ENCODE data around the gene NOS1. TPM values are rescaled to one million over a fixed set of nuclear protein-coding genes. Genes with fewer than 3 reads are reported as not detected.
A peak's percentile ranks its signal among the peaks of the same experiment; 100 is the strongest.
"Not testable (repeated sequence)": the region's sequence is repeated elsewhere in the genome, so short reads cannot be mapped to it uniquely, and the experiment has no call there.

NOS1 gene
- total RNA-seq, 1 experiment from 2014 or later: 0.06 TPM

DNA sequence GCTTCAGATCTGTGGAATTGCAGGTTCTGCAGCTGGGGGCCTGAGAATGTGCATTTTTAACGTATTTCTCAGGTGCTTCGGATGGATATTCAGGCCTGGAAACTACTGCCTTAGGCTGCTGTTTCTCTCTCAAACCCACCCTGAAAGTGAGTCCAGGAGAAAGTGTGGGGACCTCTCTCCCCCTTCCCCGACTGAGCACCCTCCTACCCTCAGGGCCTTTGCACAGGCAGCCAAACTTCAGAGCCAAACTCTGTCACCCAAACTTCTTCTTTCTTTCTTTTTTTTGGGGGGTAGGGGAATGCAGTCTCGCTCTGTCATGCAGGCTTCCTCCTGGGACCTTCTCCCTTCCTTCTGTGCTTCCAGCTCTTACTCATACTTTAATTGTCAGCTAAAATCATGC, 88.7 kb downstream of the NOS1 start:
- DNase-seq (ENCODE audit: low read depth): no peak

DNA sequence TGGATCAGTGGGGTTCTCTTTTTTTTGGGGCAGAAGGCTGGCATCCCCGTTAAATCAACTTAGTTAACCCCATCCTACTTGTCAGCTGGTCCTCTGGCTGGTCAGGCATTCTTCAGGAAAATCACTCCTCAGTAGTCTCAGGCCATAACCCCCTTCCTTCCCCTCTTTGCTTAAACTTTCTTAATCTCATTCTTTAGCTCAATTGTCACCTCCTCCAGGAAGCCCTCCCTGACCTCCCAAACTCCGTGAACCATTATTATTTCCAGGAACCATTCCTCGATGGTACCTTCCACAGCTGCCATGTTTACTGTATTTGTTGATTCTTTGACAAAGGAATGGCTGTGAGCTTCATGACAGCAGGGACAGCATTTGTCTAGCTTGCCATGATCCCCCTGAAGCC, 98.7 kb downstream of the NOS1 start:
- no peak for DNase-seq (ENCODE audit: low read depth)

DNA sequence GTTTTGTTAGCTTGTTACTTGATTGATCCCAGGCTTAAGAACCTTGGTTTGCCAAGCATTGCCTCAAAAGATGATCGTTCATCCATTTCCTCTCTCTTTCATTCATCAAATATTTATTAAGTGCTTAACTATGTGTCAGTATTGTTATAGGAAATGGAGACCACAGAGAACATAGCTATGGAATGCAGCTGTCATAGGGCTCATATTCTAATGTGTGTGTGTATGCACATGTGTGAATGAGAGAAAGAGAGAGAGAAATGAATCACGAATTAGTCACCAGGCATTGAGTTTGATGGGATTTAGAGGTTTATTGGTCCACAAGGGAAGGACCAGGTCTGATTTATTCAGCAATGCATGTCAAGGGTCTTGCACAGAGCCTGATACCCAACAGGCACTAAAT, 100.2 kb downstream of the NOS1 start:
- DNase-seq (ENCODE audit: low read depth): peak; percentile 83

DNA sequence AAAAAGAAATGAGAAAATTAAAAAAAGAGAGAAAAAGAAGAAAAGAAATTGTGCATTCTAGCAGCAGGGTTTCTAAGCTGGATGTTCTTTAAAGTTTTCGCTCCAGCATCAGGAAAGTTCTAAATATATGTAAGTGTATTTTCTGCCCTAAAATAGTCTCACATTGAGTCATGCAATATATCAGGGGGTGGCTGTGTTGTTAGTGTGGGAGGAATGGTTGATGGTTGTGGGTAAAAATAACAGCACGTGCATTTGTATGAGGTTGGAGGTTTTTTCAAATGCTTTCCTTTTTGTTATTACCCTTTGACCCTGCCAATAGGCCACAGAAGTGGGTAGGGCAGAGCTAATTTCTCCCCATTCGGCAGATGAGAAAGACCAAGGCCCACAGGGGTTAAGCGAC, 106.0 kb downstream of the NOS1 start:
- DNase-seq (ENCODE audit: low read depth): no peak

DNA sequence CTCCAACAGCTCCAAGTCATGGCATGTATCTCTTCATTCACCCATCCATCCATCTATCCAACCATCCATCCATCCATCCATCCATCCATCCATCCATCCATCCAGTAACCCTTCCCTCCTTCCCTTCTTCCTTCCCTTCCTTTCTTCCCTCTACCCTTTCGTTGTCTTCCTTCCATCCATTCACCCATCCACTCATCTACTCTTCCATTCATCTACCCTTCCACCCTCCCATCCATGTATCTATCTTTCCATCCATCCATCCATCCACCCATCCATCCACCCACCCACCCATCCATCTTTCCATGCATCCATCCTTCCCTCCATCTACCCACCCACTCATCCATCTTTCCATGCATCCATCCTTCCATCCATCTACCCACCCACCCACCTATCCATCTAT, 117.9 kb downstream of the NOS1 start:
- DNase-seq (ENCODE audit: low read depth): no peak

DNA sequence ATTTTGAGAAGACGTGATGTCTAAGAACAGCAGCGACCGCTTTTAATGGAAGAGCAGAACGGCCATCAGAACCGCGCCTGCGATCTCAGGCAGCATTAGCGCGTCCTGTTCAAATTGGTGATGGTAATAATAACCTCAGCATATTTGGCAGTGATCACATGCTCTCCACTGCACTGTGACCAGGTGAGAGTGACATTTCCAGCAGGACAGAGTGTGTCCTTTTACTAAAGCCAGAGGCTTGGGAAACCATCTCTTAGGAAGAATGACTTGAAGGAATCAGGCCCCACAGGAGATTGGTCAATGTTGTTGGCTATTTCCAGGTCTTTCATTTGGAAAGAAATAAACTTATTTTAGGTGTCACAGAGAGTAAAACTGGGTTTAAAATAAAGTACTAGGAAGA, 119.7 kb downstream of the NOS1 start:
- no peak for DNase-seq (ENCODE audit: low read depth)

DNA sequence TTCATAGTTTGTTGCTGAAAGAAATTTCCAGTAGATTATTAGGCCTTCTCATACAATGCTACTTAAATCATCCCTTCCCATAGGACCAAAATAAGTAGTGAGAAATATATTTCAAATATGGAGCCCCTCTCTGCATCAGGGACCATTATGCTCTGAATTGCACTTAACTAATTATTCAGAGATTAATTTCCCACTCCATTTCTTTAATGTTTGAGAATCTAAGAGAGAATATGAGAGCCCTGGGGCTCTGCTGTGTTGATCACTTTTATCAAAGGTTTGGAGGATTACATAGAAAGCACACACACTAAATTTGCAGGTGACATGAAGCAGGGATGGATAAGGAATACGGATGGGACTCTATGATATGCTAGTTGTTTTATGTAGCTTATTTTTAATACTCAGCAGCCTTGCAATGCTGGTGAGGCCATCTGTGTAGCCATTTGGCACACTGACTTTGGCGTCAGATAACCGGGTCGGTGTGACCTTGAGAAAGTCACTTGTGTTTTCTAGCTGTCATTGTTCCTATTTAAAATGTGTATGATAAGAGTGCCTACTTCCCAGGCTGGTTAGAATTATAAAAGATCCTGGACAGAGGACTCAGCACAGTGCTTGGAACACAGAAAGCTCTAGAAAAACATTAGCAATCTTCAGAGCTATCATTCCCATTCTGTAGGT, 121.2 kb downstream of the NOS1 start:
- no peak for DNase-seq (ENCODE audit: low read depth)

DNA sequence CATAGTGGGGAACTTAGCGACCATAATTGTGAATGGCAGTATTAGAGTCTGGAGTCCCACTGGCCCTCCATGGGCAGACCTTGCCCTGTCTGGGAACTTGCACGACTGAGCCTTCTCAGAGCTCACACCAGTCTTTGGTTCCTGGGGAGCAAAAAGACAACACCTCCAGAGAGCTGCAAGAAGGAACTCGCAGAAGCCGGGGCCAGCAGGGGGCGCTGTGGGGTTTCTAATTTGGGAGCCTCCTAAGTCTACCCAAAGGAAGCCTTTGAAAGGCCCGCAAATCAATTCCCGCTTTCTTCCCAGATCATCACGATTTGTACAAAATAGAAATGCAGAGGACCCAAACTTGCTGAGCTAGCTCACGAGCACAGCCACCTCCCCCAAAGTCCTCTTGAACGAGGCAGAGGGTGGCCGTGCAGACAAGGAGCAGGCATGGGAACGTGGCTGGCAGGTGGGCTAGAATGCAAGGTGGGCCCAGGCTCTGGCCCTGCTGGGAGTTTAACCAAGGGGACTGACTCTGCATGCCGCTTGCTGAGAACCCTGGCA, 124.9 kb downstream of the NOS1 start:
- peak; percentile 67 for DNase-seq (ENCODE audit: low read depth)

DNA sequence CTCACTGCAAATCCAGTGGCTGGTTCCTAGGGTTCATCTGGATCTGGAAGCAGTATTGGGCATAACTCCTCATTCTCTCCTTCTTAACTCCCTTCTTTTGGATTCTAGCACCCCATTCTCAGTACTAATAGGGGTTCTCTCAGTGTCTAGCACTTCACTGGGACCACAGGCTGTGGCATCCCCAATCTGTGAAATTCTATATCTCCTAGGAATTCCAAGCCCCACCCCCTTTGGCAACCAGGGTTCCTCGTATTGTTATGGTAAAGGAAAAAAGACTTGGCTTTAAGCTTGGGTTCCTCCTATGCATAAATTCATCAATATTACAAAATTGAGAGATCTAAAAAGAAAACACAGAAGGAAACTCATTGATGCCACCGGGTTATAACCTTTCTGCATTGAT, 126.2 kb downstream of the NOS1 start:
- no peak for DNase-seq (ENCODE audit: low read depth)

DNA sequence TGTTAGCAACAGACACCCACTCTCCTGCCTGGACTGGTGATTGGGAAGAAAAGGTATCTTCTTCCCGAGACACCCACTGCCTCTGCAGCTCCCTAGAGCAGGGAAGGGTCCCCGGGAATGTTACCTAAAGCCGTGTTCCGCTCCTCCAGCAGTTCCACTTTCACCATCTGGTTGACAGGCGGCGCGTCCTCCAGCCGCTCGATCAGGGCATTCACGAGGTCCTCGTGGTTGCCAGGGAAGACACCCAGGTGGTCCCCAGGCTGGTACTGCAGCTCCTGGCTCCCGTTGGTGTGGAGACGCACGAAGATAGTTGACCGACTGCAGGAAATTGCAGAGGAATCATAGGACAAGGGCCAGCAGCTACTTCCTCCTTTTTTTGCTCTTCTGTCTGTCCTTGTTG, 127.0 kb downstream of the NOS1 start:
- DNase-seq (ENCODE audit: low read depth): no peak

DNA sequence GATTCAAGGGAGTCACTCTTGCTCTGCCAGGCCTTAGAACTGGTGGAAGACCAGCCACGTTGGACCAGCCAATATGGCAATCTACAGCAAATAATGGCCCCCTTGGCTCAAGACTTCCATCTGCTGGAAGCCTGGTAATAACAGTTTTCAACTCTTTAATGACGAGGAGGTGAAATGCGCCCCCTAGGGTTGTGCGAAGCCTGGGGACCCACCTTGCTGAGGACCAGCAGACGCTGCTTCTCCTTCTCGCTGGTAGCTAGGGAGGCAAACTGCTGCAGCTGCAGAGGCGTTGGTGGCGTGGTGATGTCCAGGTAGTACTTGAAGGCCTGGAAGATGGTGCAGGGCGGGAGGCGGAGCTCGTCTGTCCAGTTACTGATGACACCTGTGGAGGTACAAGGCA, 129.7 kb downstream of the NOS1 start:
- peak; percentile 26 for DNase-seq (ENCODE audit: low read depth)

DNA sequence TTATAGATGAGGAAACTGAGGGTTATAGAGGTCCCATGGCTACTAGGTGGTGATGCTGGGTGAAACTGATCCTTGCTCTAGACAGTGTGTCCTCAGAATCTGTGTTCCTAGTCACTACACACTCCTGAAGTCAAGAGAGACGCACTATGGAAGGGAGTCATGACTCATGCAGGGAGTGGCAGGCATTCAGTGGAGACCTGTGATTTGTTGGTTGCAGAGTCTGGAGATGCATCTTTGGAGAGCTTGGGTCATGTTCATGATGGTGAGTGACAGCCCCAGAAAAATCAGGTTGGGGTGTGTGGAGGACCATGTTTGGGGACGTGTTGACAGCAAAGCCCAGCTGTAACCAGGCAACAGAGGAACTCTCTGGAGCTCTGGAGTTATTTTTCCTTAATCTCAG, 133.2 kb downstream of the NOS1 start:
- DNase-seq (ENCODE audit: low read depth): peak; percentile 51

DNA sequence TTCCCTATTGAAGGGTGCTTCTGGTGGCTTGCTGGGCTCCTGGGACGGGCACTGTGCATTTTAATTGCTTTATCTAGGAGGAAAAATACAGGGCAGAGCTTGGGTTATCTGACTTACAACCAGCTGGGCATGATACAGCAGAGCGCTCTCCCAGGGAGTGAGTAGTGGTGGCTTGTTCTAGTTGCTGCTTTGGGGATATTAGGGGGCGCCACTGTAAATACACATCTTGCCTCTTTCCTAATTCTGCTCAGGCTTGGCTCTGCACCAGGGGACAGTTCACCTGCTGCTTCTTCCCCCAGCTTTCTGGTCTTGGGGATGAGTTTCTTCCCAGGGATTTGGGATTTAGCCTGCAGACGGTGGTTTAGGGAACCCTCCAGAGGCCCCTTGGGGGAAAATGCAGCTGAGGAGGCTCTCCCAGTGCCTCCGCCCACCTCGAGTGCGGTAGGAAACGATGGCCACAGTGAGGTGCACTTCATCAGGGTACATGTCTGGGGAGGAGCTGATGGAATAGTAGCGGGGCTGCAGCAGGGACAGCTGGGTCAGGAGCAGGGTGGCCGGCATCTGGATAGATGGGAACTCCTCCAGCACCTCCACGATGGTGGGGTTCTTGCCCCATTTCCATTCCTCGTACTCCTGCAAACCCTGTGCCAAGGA, 134.3 kb downstream of the NOS1 start:
- DNase-seq (ENCODE audit: low read depth): no peak

DNA sequence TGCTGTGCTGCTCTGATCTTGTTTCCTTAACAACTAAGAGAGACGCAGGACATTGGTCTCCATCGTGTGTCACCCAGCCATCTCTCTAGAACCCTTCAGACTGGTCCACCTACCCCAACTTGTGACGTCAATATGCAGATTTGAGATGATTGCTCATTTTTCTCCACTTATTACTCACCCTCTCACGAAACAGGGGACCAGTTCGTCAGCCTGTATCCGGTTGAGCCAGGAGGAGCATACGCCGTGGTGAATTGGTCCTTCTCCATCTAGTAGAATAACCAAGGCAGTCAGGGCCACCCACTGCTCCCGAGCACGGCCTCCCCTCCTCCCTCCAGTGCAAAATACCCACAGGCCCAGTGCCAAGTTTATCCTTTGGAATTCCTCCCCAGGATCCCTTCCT, 134.9 kb downstream of the NOS1 start:
- DNase-seq (ENCODE audit: low read depth): peak; percentile 49

DNA sequence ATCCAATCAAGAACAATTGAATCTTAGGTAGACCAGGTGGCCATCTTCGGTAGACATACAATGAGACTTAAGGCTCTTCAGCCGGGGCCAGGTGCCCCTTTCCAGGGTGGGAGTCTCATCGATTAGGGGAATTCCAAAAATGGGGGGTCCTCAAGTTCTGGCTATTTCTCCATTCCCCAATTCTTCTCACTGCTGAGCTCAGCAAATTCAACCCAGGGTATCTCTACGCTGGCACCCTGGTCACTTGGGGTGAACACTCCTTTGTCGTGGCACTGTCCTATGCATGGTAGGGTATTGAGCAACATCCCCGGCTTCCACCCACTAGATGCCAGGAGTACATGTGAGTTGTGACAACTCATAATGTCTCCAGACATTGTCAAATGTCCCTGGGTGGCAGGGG, 136.2 kb downstream of the NOS1 start:
- DNase-seq (ENCODE audit: low read depth): no peak

DNA sequence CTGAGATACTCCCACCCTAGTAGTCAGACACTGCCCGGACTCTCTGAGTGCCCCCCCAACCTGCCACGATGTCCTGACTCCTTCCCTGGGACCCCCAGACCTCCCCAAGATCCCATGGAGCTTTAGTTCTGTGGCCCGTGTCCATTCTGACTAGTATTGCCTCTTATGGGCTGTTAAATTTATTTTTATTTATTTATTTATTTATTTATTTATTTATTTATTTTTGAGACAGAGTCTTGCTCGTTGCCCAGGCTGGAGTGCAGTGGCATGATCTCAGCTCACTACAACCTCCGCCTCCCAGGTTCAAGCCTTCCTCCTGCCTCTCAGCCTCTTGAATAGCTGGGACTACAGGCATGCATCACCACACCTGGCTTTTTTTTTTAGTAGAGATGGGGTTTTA, 140.5 kb downstream of the NOS1 start:
- DNase-seq (ENCODE audit: low read depth): not testable (repeated sequence)

DNA sequence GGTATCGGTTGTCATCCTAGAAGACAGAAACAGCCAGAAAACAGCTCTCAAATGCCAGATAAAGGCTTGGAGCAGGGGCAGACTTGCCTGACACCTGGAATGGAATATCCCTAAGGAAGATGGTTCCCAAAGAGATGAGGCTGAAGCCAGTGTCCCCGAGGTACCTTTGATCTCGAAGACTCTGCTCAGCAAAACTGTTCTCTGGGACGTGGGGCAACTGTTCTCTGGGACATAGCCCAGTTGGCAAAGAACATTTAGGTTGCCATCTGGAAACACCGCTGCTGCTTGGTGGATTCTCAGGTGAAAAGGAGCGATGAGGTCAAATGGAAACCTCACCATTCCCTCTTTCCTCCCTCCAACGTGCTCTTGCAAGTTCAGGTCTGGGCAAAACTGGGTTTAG, 143.3 kb downstream of the NOS1 start:
- no peak for DNase-seq (ENCODE audit: low read depth)

DNA sequence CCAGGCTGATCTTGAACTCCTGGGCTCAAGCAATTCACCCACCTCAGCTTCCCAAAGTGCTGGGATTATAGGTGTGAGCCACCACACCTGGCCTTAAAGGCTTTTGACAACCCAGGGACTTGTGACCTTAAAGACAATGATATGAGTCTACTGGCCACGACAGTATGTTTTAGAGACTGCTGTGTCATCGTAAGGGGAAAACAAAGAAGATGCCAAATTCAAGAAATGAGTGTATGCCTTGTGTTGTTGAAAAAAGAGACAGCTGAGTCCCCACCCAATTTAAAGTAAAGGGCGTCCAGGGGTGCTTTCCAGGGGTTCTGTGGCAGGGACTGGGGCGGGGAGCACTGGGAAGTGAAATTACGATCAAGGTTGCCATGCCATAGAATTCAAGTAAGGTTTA, 144.7 kb downstream of the NOS1 start:
- DNase-seq (ENCODE audit: low read depth): no peak

DNA sequence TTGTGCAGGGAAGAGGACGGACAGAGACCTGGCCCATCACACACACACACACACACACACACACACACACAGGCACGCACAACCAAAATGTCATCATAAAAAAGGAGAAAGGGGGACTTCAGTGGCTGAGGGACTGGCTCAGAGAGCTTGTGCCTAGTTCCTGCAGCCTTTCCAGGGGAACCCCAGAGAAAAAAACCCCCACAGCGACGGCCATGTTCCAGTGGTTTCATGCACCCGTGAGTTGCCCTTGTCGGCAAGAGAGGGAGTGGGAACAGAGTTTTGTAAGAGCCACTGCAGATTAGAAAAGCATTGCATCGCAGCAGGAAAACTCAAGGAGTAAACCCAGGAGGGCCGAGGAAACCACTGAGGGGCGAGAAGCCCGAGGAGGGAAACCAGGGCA, 146.6 kb downstream of the NOS1 start:
- no peak for DNase-seq (ENCODE audit: low read depth)

DNA sequence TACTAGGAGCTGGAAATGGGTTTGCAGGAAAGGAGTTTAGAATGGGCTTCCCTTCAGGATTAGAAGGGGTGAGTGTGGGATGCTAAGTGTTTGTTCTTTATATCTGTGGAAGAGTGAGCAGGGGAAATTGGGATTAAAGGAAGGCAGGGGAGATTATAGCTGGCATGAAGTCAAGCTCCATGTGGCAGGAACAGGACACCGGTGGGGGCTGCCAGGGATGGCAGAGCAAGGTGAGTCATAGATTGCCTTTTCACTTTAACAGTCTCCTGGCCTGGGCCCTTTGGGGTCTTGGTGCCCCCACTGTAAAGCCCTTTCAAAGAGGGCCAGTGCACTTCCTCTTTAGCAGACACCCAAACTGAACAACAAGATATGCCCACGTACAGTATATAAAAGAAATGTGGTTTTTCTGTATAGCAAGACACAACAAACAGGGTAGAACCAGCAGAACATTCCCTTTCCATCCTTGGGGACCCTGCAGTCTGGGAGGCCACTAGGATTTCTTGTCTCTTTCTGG, 148.1 kb downstream of the NOS1 start:
- DNase-seq (ENCODE audit: low read depth): peak; percentile 46

DNA sequence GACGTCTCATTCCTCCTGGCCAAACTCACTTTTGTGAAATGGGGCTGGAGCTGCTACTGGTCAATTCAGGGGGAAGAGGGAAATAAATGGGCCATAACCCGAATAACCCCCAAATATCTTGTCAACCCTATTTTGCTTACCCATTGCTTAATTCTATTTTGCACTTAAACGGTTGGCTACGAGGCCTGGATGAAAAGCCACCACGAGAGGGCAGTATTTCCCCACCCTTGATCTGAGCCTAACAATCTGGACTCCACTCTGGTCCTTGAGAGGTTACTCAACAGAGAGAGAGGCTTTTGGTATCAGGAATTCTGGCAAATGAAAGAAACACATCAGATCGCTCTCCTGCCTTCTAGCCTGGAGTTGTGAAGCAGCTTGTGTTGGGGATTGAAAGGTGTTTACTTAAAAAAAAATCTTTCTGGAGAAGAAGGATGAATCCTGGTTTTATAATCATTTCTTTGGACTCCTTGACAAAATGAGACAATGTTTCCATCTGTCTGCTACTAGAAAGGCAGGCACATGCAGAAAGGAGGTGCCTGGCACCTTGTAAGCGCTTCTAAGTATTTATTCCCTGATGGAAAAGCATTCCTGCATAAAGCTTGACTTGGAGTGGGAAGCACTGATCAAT, 148.7 kb downstream of the NOS1 start:
- peak; percentile 83 for DNase-seq (ENCODE audit: low read depth)

DNA sequence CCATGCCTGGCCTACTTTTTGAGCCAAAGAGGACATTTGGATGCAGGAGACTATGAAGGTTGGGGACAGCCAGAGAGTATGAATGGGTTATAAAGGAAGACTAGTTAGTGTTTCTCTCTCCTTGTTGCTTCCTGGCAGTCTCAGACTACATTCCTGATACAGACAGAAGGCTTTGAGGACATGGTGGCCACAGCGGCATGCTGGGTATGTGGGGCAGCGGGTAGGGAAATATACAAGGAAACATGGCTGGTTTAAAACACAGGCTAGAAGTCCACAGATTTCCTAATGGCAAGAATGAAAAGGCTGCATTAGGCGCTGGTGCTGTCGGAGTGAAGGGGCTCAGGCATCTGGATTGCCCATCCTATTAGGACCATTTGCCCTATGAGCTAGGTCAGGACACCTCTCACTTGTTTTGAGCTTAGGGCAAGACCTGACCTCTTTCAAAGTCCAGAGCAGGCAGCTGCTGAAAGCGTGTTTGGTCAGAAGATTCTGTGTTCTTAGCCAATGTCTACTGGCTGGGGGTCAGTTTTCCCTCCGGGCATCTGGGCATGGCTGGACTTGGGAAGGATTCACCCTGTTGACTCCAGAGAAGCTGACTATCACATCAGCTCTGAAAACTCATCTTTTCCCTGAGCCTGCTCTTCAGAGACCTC, 151.0 kb downstream of the NOS1 start:
- DNase-seq (ENCODE audit: low read depth): no peak
